Fibroblast of lung (primary cell): Measurements from ENCODE around the gene TEX35.

Source experiments
- EZH2 ChIP-seq: IDR thresholded peaks from 2 replicates; pipeline ENCODE4 v1.5.1; 2012; ENCODE audit warnings: low read length, control low read depth, mild to moderate bottlenecking; ENCODE audit errors: missing control alignments
- TF ChIP-seq, protein P1 (sequence below), 2 donors: IDR thresholded peaks in 1 of 2; conservative IDR thresholded peaks in 1 of 2; 1 replicate in 1 of 2; 2 replicates in 1 of 2; pipeline ENCODE4 v1.5.1; 2011 to 2012; ENCODE audit warnings: low read length in 2 of 2, control low read depth in 1 of 2, inconsistent platforms in 1 of 2, low read depth in 1 of 2, mild to moderate bottlenecking in 1 of 2

GRCh38 chr1:178541379-178541778 is 28.5 kb downstream of the TEX35 start:
- no peak for TF ChIP-seq EZH2
- TF ChIP-seq, protein P1, sequence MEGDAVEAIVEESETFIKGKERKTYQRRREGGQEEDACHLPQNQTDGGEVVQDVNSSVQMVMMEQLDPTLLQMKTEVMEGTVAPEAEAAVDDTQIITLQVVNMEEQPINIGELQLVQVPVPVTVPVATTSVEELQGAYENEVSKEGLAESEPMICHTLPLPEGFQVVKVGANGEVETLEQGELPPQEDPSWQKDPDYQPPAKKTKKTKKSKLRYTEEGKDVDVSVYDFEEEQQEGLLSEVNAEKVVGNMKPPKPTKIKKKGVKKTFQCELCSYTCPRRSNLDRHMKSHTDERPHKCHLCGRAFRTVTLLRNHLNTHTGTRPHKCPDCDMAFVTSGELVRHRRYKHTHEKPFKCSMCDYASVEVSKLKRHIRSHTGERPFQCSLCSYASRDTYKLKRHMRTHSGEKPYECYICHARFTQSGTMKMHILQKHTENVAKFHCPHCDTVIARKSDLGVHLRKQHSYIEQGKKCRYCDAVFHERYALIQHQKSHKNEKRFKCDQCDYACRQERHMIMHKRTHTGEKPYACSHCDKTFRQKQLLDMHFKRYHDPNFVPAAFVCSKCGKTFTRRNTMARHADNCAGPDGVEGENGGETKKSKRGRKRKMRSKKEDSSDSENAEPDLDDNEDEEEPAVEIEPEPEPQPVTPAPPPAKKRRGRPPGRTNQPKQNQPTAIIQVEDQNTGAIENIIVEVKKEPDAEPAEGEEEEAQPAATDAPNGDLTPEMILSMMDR (conservative IDR thresholded peaks at IDR 0.05 in 1 of 2, IDR thresholded peaks at IDR 0.05 in 1 of 2; ENCODE audit: low read depth in 1 of 2, low read length in 2 of 2) = no peak
